ENCODE results near the gene JARID2. TPM values are rescaled to one million over a fixed set of nuclear protein-coding genes. Genes with fewer than 3 reads are reported as not detected.

JARID2 gene
- total and polyA plus RNA-seq, 9 of the 15 experiments (the other 6 are each of a cell fraction or from before 2014, with no cell fraction given) = 5.0 to 29.0 (median 15.6) TPM

GRCh38 chr6:15266423-15266996 is 20.6 kb downstream of the JARID2 start (continued):
- TF ChIP-seq PBX2 (CRISPR knock-in tag; IDR thresholded peaks at IDR 0.05; ENCODE audit: low read depth) = no peak
- peak; percentile 66 for TF ChIP-seq PBX2 (tag; conservative IDR thresholded peaks at IDR 0.05; ENCODE audit: low read depth)
- TF ChIP-seq FOXJ3 (CRISPR knock-in tag; IDR thresholded peaks at IDR 0.05) = no peak
- TF ChIP-seq PRDM10 (IDR thresholded peaks at IDR 0.05; ENCODE audit: partially characterized antibody) = no peak
- peak in 1 of 2 experiments; percentile 52; a peak in 2 of 4 replicates for TF ChIP-seq FOXA3 (CRISPR knock-in tag; conservative IDR thresholded peaks at IDR 0.05 in 1 of 2, IDR thresholded peaks at IDR 0.05 in 1 of 2)
- peak; percentile 74 for TF ChIP-seq ELF1 (tag; IDR thresholded peaks at IDR 0.05)
- TF ChIP-seq E2F8 (IDR thresholded peaks at IDR 0.05; ENCODE audit: low read depth, partially characterized antibody) = peak; percentile 53
- no peak for TF ChIP-seq POLR3G (IDR thresholded peaks at IDR 0.05; ENCODE audit: extremely low read depth, insufficient read length, insufficient replicate concordance)
- peak; percentile 77 for TF ChIP-seq GABPA (tag; conservative IDR thresholded peaks at IDR 0.05; ENCODE audit: low read depth)
- peak; percentile 64 for TF ChIP-seq MEIS2 (IDR thresholded peaks at IDR 0.05; ENCODE audit: partially characterized antibody)
- 0 out of 2 replicates have a peak, but pooled peaks have one; percentile 2 for TF ChIP-seq MBD2 (IDR thresholded peaks at IDR 0.05; ENCODE audit: borderline replicate concordance, low read depth)
- 0 out of 4 replicates have a peak, but pooled peaks of 1 of the 2 experiments have one; percentile 33 for TF ChIP-seq UBTF (IDR thresholded peaks at IDR 0.05; ENCODE audit: borderline replicate concordance in 1 of 2, low read depth in 2 of 2, low read length in 2 of 2)

All from K562 (cell line).